Brain microvascular endothelial cell (primary cell): ENCODE measurements around the gene MUC5B.

Experiments
- DNase-seq: peaks from one replicate; pipeline ENCODE4 v3.0.0-alpha.2; 2020
- H3K27ac ChIP-seq: fragments of 250-450 bp; sonication (Bioruptor Pico); 2 replicates; pipeline ENCODE4 v1.5.1; 2020; ENCODE audit warnings: mild to moderate bottlenecking, moderate library complexity
- H3K27me3 ChIP-seq: fragments of 250-450 bp; sonication (Bioruptor Pico); replicated peaks from 2 replicates; pipeline ENCODE4 v1.5.1; 2020; ENCODE audit warnings: mild to moderate bottlenecking
- H3K36me3 ChIP-seq: fragments of 250-450 bp; sonication (Bioruptor Pico); replicated peaks from 2 replicates; pipeline ENCODE4 v1.5.1; 2020; ENCODE audit warnings: mild to moderate bottlenecking
- H3K4me3 ChIP-seq: 2 replicates; pipeline ENCODE4 v1.5.1; 2011; ENCODE audit warnings: low read depth, mild to moderate bottlenecking, control low read depth, low read length, moderate library complexity
- in situ Hi-C: cut with HindIII; loops from 2 replicates; pipeline ENCODE4 v1.10.0; 2017; ENCODE audit warnings: low sequenced_read_pairs, low pct_ligation_motif_present
- TF ChIP-seq, protein P1 (sequence below): IDR thresholded peaks from 2 replicates; pipeline ENCODE4 v1.5.1; 2011; ENCODE audit warnings: low read depth, mild to moderate bottlenecking, moderate library complexity, low read length, control low read depth, inconsistent platforms; ENCODE audit errors: missing control alignments

Gene MUC5B

GRCh38 chr11:1196516-1197391, 26.1 kb upstream of the MUC5B start:
- Histone ChIP-seq H3K4me3 (no peak overlapping the region), H3K27me3 (no peaks in the 10 kb centered on the region), H3K27ac (no peak overlapping the region), H3K36me3 (no peaks in the 10 kb centered on the region)
- in situ Hi-C loops = no loop called here
- TF ChIP-seq, protein P1, sequence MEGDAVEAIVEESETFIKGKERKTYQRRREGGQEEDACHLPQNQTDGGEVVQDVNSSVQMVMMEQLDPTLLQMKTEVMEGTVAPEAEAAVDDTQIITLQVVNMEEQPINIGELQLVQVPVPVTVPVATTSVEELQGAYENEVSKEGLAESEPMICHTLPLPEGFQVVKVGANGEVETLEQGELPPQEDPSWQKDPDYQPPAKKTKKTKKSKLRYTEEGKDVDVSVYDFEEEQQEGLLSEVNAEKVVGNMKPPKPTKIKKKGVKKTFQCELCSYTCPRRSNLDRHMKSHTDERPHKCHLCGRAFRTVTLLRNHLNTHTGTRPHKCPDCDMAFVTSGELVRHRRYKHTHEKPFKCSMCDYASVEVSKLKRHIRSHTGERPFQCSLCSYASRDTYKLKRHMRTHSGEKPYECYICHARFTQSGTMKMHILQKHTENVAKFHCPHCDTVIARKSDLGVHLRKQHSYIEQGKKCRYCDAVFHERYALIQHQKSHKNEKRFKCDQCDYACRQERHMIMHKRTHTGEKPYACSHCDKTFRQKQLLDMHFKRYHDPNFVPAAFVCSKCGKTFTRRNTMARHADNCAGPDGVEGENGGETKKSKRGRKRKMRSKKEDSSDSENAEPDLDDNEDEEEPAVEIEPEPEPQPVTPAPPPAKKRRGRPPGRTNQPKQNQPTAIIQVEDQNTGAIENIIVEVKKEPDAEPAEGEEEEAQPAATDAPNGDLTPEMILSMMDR = no peak
- DNase-seq = no peak

- no peaks in the 10 kb centered on the region for H3K27me3 ChIP-seq
- H3K27ac ChIP-seq = no peak overlapping the region
- in situ Hi-C loops = no loop called here
- DNase-seq = no peak
- H3K4me3 ChIP-seq = no peak overlapping the region
- TF ChIP-seq, protein P1 = no peak
- H3K36me3 ChIP-seq = no peaks in the 10 kb centered on the region
Measured at GRCh38 chr11:1197431-1197885, 25.4 kb upstream of the MUC5B start.

GRCh38 chr11:1197886-1198560, 24.8 kb upstream of the MUC5B start:
- no peaks in the 10 kb centered on the region for H3K36me3 ChIP-seq
- DNase-seq = no peak
- in situ Hi-C loops = no loop called here
- TF ChIP-seq, protein P1 = no peak
- no peaks in the 10 kb centered on the region for H3K27me3 ChIP-seq
- H3K27ac ChIP-seq = no peak overlapping the region
- no peak overlapping the region for H3K4me3 ChIP-seq

DNA sequence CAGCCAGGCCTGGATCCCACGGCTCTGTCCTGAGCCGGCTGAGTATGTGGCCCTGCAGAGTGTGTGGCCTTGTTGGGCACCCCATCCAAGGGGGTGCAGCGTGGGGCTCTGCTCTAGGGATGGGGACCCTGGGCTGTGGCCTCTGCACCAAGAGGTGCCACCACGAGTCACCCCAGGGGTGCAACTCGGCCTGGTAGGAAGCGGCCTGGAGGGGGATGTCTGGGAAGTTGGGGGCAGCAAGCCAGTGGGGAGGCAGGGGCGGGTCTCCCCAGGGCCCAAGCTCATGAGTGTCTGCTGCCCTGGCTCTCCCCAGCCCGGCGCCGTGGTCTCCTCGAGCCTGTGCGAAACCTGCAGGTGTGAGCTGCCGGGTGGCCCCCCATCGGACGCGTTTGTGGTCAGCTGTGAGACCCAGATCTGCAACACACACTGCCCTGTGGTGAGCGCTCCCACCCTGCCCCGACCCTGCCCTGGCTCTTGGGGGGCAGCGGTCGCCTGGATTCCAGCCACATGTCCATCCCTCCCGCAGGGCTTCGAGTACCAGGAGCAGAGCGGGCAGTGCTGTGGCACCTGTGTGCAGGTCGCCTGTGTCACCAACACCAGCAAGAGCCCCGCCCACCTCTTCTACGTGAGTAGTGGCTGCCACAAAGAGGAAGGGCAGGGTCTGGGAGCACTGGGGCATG, 24.2 kb upstream of the MUC5B start:
- Histone ChIP-seq H3K4me3 (no peak overlapping the region), H3K27ac (no peak overlapping the region), H3K36me3 (no peaks in the 10 kb centered on the region), H3K27me3 (no peaks in the 10 kb centered on the region)
- in situ Hi-C loops = no loop called here
- TF ChIP-seq, protein P1 = no peak
- DNase-seq = no peak

GRCh38 chr11:1199241-1199750, 23.6 kb upstream of the MUC5B start:
- DNase-seq = no peak
- in situ Hi-C loops = no loop called here
- H3K4me3 ChIP-seq = no peak overlapping the region
- no peaks in the 10 kb centered on the region for H3K27me3 ChIP-seq
- H3K36me3 ChIP-seq = no peaks in the 10 kb centered on the region
- TF ChIP-seq, protein P1 = no peak
- no peak overlapping the region for H3K27ac ChIP-seq
